Measurements from ENCODE around the gene PIR.

Gene PIR

DNA sequence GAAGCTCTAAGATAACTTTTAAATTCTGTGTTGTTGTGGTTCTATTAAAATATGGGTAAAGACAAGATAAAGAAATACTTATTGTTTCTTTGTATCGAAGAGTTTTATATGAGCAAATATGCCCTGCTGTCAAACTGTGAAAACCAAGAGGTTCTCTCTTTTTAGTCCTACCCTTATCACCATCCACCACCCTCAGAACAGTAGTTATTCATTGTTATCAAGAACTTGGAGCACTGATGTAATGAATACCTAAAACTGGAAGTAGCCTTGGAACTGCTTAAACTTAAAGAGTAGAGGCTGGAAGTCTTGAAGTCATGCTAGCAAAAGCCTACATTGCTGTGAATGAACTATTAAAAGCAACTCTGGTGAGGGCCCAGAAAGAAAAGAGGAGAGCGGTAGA is 9.2 kb downstream of the PIR start:
- no peak for DNase-seq (ENCODE audit: low spot score)

DNA sequence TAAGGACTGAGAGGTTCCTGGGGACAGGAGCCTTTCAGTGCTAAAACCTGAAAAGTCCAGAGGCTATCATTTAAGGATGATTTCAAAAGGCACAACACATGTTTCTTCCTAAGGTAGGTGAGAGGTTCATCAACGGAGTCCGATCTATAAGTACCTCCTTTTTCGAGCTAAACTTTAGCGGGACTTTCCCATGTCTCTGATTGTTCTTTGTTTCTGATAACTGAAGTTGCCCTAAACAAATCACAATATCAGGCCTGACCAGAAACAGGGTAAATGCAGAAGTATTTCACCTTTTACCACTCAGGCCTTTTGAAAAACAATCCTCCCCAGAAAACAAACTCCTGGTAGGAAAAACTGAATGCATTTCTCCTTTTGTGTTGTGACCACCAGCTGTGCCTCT is 17.6 kb downstream of the PIR start:
- no peak for DNase-seq (ENCODE audit: low spot score)

DNA sequence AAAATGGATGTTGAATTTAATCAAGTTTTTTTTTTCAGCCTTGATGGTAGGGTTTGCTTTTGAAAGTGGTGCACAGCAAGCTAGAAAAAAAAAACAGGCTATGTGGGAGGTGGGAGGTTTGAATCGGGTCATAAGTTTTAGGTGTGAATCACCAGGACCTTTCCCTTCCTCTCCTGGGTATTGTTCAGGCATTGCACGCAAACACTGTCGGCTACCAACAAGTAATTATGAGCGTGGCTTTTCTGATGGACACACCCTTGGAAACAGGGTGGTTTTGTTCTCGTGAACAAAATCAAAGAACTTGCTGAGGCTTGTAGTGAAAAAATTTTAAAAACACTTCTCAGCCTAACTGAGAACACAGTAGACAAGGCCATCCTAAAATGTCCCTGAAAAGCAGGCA is 18.1 kb downstream of the PIR start:
- no peak for DNase-seq (ENCODE audit: low spot score)

- no peak for DNase-seq (ENCODE audit: low spot score)
Measured at GRCh38 chrX:15474028-15474427, 19.1 kb downstream of the PIR start.

DNA sequence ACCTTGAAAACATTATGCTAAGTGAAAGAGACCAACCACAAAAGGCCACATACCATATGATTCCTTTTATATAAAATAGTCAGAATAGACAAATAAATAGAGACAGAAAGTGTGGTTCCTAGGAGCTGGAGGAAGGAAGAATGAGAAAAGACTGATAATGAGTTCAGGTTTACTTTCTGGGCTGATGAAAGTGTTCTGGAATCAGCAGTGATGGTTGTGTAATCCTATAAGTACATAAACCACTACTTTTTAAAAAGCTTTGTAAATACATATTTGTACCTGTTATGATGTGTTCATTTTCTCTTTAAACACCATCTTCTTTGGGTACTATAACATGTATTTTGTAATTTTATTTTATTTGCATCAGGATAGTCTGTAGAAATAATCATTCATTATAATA is 20.6 kb downstream of the PIR start:
- no peak for DNase-seq (ENCODE audit: low spot score)

GRCh38 chrX:15471028-15471427 is 22.1 kb downstream of the PIR start:
- peak; percentile 49 for DNase-seq (ENCODE audit: low spot score)

DNA sequence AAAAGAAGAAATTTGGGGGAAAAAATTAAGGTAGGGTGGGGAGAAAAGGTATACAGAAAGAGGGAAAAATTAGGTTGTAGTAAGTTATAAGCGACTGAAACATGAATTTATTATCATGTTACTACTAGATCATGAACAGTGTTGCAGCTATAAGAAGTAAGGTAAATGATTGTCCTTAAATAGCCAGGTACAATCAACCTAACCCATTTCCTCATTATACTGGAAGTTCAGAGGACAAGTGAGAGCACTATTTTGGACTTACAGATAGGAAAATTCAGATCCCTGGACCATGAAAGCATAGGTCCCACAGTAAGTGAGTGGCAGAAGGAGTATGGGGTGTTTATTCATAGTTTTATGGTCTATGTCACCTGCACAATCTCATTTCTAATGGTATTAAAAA is 23.5 kb downstream of the PIR start:
- DNase-seq (ENCODE audit: low spot score) = no peak

- DNase-seq (ENCODE audit: low spot score) = no peak
Measured at GRCh38 chrX:15468036-15468435, 25.1 kb downstream of the PIR start.

DNA sequence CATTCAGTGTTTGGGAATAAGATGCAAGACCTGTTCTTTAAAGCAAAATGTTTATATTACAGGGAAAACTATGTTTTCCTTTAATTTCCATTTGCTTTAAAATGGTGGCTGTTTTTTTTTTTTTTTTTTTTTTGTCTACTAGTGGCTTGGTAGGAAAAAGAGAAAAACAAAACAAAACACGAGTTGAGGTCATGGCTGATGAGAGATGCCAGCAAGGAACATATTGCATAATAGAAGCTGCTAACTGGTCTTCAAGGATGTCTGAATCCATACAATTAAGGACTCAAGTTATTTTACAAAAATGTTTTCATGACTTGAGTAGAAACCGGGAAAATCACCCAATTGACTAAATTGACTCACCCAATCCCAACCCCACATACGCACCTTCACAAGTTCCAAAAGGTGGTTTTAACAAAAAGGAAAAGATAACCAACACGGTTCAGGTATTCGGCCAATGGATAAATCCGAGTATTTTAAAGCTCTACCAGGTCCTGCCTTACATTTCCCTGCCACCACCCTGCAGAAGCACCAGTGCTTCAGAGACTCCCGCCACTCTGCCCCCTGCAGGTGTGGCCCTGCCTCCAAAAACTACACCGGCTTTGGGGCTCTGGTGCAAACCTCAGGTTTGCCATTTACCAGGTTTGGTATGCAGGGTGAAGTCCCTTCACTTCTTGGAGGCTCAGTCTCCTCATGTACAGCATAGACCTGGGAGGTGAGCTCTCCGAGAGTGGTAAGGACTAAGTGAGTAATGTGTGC is 27.1 kb downstream of the PIR start:
- DNase-seq (ENCODE audit: low spot score) = no peak

DNA sequence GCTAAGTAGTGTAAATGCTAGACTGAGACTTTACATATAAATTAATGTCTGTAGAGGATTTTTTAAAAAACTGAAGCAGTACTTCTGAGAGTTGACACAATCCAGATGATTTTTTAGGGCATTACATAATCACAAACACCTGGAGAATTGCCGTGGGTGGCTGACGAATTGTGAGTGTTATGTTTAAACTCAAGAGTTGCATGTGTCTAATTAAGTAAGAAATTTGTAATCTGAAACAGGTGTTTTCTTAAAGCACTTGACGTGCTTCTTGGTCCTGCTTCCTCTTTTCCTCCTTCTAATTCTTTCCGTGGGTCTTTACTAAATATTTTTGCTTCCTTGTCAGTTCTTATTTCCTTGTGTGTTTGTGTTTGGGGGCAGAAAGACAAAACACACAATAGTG is 27.8 kb downstream of the PIR start:
- no peak for DNase-seq (ENCODE audit: low spot score)

GRCh38 chrX:15464704-15465103 is 28.4 kb downstream of the PIR start:
- DNase-seq (ENCODE audit: low spot score) = no peak

GRCh38 chrX:15451913-15452312 is 41.2 kb downstream of the PIR start:
- no peak for DNase-seq (ENCODE audit: low spot score)

DNA sequence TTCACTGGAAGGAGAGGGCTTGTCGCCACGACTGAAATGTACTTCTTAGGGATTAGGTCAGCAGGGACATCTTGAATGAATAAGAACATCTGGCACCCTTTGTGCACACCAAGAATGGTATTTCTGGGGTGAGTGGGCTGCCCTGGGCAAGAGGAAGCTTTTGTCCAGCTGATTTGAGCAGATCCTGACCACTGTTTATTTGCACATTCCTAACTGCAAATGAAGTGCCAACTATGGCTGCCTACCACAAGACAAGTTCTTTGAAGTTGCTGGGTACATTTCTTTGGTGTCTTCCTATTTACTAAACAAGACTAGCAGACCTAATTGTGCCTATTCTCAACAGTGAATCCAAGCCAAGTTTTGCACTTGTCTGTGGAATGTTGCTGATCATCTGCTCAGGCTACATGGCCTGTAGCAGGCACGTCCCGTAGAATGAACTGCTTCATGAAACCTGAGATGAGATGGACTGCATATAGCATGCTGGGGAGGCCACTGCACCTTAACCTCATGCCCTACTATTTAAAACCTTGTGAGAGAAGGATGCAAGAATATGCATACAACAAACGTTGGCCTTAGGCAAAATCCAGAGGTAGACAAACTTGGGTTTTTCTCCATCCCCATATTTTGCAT is 45.0 kb downstream of the PIR start:
- DNase-seq (ENCODE audit: low spot score) = no peak

DNA sequence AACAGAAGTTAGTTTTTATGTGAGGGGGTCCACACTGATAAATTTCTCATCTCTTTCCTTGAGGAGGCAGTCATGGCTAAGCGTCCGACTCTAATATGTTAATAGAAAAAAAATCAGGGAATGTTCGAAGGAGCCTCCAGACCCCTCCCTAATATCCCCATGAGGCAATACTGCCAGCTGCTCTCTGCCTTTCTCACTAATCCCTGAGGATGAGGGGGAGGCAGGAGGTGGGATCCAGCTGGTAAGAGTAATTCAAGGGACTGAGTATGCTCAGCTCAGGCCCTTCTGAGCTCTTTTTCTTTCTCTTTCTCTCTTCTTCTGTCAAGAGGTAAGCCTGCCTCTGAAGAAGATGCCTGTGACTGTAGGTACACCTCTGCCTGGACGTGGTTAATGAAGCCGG is 51.7 kb downstream of the PIR start:
- DNase-seq (ENCODE audit: low spot score) = no peak

DNA sequence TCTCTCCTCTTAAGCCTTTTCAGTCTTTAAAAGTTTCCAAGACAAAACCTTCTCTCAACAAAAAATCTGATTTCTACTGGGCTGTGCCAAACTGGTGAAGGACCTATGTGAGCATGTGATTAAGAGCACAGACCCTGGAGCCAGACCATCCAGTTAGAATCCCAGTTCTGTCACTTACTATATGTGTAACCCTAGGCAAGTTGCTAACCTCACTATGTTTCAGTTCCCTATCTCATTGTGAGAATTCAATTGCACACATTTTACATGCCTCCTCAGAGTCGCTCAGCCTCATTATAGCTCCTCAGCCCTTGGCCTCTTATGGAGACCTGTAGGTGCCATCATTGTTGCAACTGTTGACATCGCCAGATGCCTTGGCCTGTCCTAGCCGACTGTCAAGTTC is 54.8 kb downstream of the PIR start:
- no peak for DNase-seq (ENCODE audit: low spot score)

DNA sequence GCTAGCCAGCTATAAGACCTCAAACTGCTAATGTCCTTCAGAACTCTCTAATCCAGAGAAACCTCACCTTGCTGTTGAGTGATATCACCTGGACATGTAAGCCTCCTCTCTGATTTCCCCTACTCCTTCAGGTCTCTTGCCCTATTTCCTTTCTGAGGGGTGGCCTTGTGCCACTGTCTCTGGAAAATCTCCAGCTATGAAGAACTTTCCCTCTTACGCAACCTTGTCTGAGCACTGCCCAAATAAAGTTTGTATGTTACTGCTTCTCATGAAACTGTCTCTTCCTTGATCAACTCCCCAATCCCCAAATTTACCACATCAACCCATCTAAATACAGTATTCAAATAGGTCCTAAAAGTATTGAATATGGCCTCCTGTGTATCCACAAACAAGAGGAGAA is 55.4 kb downstream of the PIR start:
- no peak for DNase-seq (ENCODE audit: low spot score)

DNA sequence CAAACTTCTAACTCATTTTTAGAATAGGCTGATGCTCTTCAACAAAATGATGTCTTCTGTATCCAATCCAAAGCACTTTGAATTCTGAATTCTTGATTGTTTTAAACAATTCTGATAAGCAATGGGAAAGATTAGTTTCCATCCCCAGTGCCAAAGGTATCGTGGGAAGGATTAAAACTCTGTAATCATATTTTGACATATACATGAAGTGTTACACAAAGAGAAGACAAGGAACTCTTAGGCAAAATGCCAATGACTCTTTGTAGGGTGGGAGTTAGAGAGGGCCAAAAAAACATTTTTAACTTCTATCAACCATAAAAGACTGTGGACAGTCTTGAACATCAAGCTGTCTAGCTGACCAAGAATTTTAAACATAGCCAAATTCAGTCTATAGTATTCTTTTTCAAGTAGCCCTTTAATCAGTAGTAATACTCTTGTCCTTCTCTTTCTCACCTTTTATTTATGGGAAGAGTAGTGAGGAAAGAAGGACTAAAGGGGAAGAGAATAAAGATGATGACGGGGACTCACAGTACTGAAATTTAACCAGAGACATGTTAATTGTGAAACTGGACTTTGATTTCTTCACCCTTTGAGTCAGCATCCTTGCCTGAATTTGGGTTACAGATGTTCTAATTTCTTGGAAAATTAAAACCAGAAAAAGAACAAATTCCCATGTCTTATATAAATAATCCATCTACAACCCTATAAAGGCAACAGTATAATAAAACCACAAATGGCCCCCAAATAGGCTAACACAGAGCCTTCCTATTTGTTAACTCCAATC is 57.1 kb downstream of the PIR start:
- no peak for DNase-seq (ENCODE audit: low spot score)

DNA sequence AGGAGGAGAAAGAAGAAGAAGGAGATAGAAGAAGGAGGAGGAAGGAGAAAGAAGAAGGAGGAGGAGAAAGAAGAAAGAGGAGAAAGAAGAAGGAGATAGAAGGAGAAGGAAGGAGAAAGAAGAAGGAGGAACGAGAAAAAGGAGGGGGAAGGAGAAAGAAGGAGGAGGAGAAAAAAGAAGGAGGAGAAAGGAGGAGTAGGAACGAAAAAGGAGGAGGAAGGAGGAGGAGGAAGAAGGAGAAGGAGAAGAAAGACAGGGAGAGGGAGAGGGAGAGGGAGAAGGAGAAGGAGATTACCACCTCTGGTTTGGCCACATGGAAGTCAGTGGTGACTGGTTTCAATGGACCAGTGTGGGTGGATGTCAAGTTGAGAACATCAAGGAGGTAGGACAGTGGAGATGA is 58.9 kb downstream of the PIR start:
- DNase-seq (ENCODE audit: low spot score) = no peak

DNA sequence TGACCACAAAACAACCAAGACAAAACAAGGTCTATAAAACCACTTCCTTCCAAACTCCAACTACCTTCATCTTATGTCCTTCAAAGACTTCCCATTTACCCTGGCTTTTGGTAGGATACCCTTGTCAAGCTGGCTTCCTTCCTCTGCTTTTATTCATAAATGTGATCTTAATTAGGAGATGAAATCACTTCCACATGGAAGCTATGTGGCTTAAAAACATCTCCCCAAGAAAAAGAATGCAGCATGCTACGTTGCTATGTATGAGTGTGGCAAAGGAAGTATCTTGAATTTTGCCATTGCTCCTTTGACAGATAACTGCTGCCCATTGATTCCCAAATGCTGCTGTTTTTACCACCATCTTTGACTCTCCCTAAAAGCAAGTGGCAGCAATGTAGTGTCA is 62.5 kb downstream of the PIR start:
- DNase-seq (ENCODE audit: low spot score) = no peak

- no peak for DNase-seq (ENCODE audit: low spot score)
Measured at GRCh38 chrX:15430076-15430475, 63.1 kb downstream of the PIR start.

DNA sequence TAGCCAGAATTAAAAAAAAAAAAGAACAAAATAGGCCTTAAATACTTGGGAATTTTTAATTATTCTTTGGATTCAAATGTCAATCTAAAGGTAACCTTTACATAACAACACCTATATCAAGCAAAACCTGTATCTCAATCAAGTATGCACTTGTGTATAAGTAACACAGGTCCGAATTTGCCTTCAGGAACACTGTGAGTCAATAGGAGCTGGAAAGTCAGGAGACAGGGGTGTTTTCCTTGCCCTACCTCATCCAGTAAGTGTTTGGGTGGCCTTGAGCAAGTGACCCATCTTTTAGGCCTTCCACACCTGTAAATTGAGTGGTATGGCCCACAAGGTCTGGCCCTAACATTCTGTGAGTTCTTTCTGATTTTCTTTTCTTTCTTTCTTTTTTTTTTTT is 68.1 kb downstream of the PIR start:
- no peak for DNase-seq (ENCODE audit: low spot score)

DNA sequence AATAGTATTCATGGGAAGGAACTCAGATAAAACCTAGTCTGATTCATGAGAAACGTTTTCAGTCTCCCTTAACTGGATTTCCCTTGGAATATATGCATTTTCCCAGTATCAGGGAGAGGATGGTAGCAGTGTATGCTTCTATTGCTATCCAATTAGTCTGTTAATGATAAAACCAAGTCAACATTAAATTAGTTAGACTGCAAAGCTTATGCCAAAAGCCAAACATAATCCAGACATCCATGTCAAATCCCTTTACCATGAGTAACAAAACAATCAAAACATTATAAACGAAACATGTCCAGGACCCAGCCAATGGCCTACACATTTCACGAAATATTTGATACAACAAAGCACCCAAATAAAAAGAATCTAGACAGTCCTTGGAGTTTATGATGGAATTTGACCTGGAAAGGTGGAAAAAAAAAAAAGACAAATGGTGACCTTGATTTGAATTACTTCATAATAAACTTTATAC is 74.4 kb downstream of the PIR start:
- DNase-seq (ENCODE audit: low spot score) = no peak

GRCh38 chrX:15418041-15418706 is 75.0 kb downstream of the PIR start:
- DNase-seq (ENCODE audit: low spot score) = no peak
